Fibroblast of villous mesenchyme (primary cell): ENCODE measurements around the gene TUT4. TPM values are rescaled to one million over a fixed set of nuclear protein-coding genes. Genes with fewer than 3 reads are reported as not detected.

ENCODE experiments used
- DNase-seq: peaks from one replicate; pipeline ENCODE4 v3.0.0-alpha.2; 2010; ENCODE audit warnings: low read depth
- H3K4me3 ChIP-seq: 2 replicates; pipeline ENCODE4 v1.5.1; 2011; ENCODE audit warnings: low read depth, mild to moderate bottlenecking, low read length
- total RNA-seq: library from RNA; depleted of rRNA; stranded (reverse); fragments of >200 nt; gene quantifications from 2 replicates; pipeline ENCODE4 v1.2.3, GENCODE V29; 2012
- TF ChIP-seq, protein P1 (sequence below): IDR thresholded peaks from 2 replicates; pipeline ENCODE4 v1.5.1; 2012; ENCODE audit warnings: low read depth, mild to moderate bottlenecking, low read length; ENCODE audit not compliant: insufficient read depth

TUT4 gene
- total RNA-seq, 1 donor = 39.7 TPM

DNA sequence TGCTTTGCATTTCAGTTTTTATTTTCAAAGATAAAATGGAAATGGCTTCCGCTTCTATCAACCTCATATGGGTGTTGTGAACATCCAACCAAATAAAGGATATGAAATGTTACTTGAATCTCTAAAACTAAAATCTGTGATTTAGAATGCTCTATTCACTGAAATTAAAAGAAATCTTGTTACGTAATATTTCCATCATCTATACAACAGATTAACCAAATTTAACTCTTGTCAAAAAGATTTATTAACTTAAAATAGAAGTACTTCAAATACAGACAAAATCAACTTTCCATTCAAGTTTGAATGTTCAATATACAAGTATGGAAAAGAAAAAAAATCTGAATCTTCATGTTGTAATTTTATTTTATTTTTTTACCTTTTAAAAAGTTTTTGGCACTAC, 129.8 kb downstream of the TUT4 start:
- TF ChIP-seq, protein P1, sequence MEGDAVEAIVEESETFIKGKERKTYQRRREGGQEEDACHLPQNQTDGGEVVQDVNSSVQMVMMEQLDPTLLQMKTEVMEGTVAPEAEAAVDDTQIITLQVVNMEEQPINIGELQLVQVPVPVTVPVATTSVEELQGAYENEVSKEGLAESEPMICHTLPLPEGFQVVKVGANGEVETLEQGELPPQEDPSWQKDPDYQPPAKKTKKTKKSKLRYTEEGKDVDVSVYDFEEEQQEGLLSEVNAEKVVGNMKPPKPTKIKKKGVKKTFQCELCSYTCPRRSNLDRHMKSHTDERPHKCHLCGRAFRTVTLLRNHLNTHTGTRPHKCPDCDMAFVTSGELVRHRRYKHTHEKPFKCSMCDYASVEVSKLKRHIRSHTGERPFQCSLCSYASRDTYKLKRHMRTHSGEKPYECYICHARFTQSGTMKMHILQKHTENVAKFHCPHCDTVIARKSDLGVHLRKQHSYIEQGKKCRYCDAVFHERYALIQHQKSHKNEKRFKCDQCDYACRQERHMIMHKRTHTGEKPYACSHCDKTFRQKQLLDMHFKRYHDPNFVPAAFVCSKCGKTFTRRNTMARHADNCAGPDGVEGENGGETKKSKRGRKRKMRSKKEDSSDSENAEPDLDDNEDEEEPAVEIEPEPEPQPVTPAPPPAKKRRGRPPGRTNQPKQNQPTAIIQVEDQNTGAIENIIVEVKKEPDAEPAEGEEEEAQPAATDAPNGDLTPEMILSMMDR = no peak
- no peak for DNase-seq
- no peak overlapping the region for H3K4me3 ChIP-seq

DNA sequence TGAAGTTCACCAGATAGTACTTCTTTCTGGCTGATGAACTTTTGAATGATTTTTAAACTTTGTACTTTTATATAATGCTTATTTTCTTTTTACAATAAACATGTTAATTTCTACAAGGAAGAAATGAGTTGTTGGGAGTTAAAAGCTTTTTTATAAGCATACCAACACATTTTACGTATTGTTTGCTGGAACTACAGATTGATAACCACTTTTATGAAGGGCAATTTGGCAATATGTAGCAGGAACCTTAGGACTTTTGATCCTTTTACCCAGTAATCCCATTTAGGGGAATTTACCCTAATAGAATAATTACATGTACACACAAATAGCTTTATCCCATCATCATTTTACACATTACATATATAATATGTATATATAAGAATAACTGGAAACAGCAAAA, 132.2 kb downstream of the TUT4 start:
- TF ChIP-seq, protein P1 = no peak
- DNase-seq = no peak
- no peak overlapping the region for H3K4me3 ChIP-seq

DNA sequence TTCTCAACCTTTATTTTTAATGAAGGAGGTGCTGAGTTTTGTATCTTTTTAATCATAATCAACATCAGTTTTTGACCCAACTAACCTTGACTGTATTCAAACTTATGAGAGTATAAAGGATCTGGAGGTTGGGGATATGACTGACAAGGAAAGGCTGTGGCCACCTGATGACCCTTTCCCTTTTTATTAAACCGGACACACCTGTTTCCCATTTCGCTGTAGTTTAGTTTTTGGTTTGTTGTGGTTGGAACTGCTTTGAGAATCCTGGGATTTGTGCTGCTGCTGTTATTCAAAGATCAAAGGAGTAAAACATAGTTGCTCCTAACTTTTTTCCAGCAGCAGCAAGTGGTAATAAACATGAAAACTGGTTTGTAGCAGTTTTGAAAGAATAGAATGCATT, 136.1 kb downstream of the TUT4 start:
- TF ChIP-seq, protein P1 = no peak
- H3K4me3 ChIP-seq = no peak overlapping the region
- no peak for DNase-seq

DNA sequence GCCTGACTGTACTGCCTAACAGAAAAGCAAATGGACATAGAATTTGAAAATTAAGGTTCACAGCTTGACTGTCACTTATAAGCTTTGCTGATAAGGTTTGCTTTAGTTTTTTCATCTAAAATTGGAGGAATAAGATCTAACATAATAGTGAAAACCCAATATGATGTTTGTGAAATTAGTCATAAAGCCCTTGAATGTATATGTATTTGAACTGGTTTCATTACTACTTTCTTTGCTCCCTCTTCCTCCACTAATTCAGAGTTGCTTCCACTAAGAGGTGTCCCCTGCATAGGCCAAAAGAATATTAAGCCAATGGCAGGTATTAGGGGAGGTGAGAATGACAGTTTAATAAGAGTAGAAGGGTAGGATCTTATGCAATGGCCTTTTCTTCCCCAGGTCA, 137.9 kb downstream of the TUT4 start:
- no peak for DNase-seq
- no peak overlapping the region for H3K4me3 ChIP-seq
- TF ChIP-seq, protein P1 = no peak

DNA sequence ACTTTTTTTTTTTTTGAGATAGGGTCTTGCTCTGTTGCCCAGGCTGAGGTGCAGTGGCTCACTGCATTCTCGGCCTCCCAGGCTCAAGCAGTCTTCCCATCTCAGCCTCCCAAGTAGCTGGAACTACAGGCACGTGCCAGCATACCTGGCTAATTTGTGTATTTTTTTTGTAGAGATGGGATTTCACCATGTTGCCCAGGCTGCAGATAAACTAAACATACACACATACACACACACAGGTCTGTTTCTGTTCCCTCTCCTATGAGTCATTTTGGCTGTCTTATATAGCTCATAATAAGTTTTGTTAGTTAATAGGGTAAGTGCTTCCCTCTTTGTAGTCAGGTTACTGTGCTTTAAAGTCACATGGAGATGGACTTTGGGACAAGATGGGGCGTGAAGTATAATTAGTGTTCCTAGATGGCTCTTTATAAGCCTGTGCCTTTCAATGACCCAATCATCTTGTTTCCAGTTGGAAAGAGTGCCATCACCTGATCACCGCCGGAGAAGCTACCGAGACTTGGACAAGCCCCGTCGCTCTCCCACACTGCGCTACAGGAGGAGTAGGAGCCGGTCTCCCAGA, 139.4 kb downstream of the TUT4 start:
- TF ChIP-seq, protein P1 = no peak
- DNase-seq = no peak
- no peak overlapping the region for H3K4me3 ChIP-seq

DNA sequence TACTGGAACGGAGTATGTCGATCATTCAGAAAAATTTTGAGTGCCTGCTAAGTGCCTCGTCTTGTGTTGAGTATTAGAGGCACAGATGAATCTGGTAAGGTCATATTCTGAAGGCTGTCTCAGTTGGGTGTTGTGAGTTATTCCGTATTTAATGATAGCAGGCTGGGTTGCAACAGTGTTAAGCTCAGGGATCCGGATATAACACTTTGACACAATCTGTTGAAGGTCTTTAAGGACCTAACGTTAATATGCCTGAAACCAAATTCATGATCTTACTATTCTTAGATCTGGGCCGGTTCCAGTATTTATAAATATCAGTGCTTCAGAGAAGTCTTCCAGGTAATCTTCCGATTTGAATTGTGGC, 147.9 kb downstream of the TUT4 start:
- TF ChIP-seq, protein P1 = no peak
- DNase-seq = no peak
- H3K4me3 ChIP-seq = peak overlapping the region; percentile 93
